Activated CD4-positive, alpha-beta T cell treated with anti-CD3 and anti-CD28 coated beads, Interleukin-2, Interleukin-6, amounts not matched to agents 100 ng/mL and 50 ng/mL, durations not matched to agents 16 hours and 8 hours (primary cell): ENCODE results near the gene MID2.
"Not testable (repeated sequence)": the region's sequence is repeated elsewhere in the genome, so short reads cannot be mapped to it uniquely, and the experiment has no call there.

Experiments used
- DNase-seq: peaks from one replicate; pipeline ENCODE4 v3.0.0-alpha.2; 2020

Gene MID2

GRCh38 chrX:107842715-107843400, 17.2 kb downstream of the MID2 start:
- DNase-seq: no peak

GRCh38 chrX:107845625-107846024, 20.0 kb downstream of the MID2 start:
- no peak for DNase-seq

- DNase-seq: no peak
These were observed 22.9 kb downstream of the MID2 start for GRCh38 chrX:107848591-107848990.

- peak; percentile 18 for DNase-seq
These were observed 24.2 kb downstream of the MID2 start for GRCh38 chrX:107849747-107850421.

GRCh38 chrX:107850422-107850765, 24.7 kb downstream of the MID2 start:
- no peak for DNase-seq

GRCh38 chrX:107851215-107851614, 25.5 kb downstream of the MID2 start:
- DNase-seq: no peak

- not testable (repeated sequence) for DNase-seq
These were observed 26.0 kb downstream of the MID2 start for GRCh38 chrX:107851665-107852064.

- DNase-seq: no peak
These were observed 30.6 kb downstream of the MID2 start for GRCh38 chrX:107856289-107856688.

GRCh38 chrX:107857041-107857440, 31.4 kb downstream of the MID2 start:
- not testable (repeated sequence) for DNase-seq

GRCh38 chrX:107857837-107858236, 32.2 kb downstream of the MID2 start:
- no peak for DNase-seq

GRCh38 chrX:107861056-107861455, 35.4 kb downstream of the MID2 start:
- no peak for DNase-seq

- no peak for DNase-seq
These were observed 45.5 kb downstream of the MID2 start for GRCh38 chrX:107871136-107871535.

- no peak for DNase-seq
These were observed 52.4 kb downstream of the MID2 start for GRCh38 chrX:107878106-107878505.

GRCh38 chrX:107880054-107880610, 54.5 kb downstream of the MID2 start:
- DNase-seq: no peak

GRCh38 chrX:107894038-107894437, 68.4 kb downstream of the MID2 start:
- DNase-seq: peak; percentile 68

GRCh38 chrX:107902721-107903120, 77.1 kb downstream of the MID2 start:
- no peak for DNase-seq

GRCh38 chrX:107905366-107905765, 79.7 kb downstream of the MID2 start:
- DNase-seq: no peak

- no peak for DNase-seq
These were observed 98.6 kb downstream of the MID2 start for GRCh38 chrX:107924136-107924746.

- DNase-seq: no peak
These were observed 108.6 kb downstream of the MID2 start for GRCh38 chrX:107934262-107934661.

- no peak for DNase-seq
These were observed 109.5 kb downstream of the MID2 start for GRCh38 chrX:107935200-107935599.

- no peak for DNase-seq
These were observed 110.2 kb downstream of the MID2 start for GRCh38 chrX:107935664-107936433.

- DNase-seq: no peak
These were observed 110.7 kb downstream of the MID2 start for GRCh38 chrX:107936434-107936730.

- DNase-seq: no peak
These were observed 114.4 kb downstream of the MID2 start for GRCh38 chrX:107940095-107940494.
